Measurements from ENCODE around the gene ANKRD63.
A peak's percentile ranks its signal among the peaks of the same experiment; 100 is the strongest.

Gene ANKRD63

GRCh38 chr15:40240619-40241221, 42.1 kb downstream of the ANKRD63 start:
- no peak for DNase-seq

GRCh38 chr15:40239693-40240618, 42.9 kb downstream of the ANKRD63 start:
- DNase-seq = no peak

GRCh38 chr15:40239404-40239692, 43.5 kb downstream of the ANKRD63 start:
- DNase-seq = no peak

- DNase-seq = peak; percentile 7
Observed at GRCh38 chr15:40238532-40239403, 44.1 kb downstream of the ANKRD63 start, which contains the start of gene PAK6. Gene PAK6, plus strand, starts transcription at chr15:40239063. Its CDS starts 25,723 bp downstream, at chr15:40264786.

- DNase-seq = no peak
Observed at GRCh38 chr15:40235201-40235885, 47.5 kb downstream of the ANKRD63 start.

- no peak for DNase-seq
Observed at GRCh38 chr15:40234783-40235182, 48.1 kb downstream of the ANKRD63 start.

GRCh38 chr15:40233727-40234577, 48.9 kb downstream of the ANKRD63 start:
- DNase-seq = no peak

- no peak for DNase-seq
Observed at GRCh38 chr15:40232625-40233070, 50.2 kb downstream of the ANKRD63 start.

Data from CD4-positive, alpha-beta T cell treated with Interleukin-12 subunit alpha and Interleukin-12 subunit beta, for 1 hour (primary cell).